Measurements from ENCODE around the gene DNMBP.

GRCh38 chr10:99982728-99983127 lies 27.0 kb downstream of the DNMBP start:
- TF ChIP-seq REST (IDR thresholded peaks at IDR 0.05; ENCODE audit: insufficient read depth in 1 of 2, low read depth in 2 of 2, low read length in 2 of 2) (no peak), POLR2AphosphoS5 (IDR thresholded peaks at IDR 0.05; ENCODE audit: low read depth, low read length) (no peak), TAF1 (IDR thresholded peaks at IDR 0.05; ENCODE audit: borderline replicate concordance, insufficient read depth, low read length) (no peak), SIN3A (IDR thresholded peaks at IDR 0.05; ENCODE audit: borderline replicate concordance, insufficient read depth, low read length) (no peak), FOXP2 (optimal IDR thresholded peaks at IDR 0.05; ENCODE audit: borderline replicate concordance, extremely low read depth, extremely low read length, insufficient read depth) (no peak)

Measured in PFSK-1 (cell line).